ENCODE measurements around the gene UBE2L3. TPM values are rescaled to one million over a fixed set of nuclear protein-coding genes. Genes with fewer than 3 reads are reported as not detected.
"Not testable (repeated sequence)": the region's sequence is repeated elsewhere in the genome, so short reads cannot be mapped to it uniquely, and the experiment has no call there.

The UBE2L3 gene
- total and polyA plus RNA-seq, 8 donors: 43.3 to 55.7 (median 48.1) TPM

DNA sequence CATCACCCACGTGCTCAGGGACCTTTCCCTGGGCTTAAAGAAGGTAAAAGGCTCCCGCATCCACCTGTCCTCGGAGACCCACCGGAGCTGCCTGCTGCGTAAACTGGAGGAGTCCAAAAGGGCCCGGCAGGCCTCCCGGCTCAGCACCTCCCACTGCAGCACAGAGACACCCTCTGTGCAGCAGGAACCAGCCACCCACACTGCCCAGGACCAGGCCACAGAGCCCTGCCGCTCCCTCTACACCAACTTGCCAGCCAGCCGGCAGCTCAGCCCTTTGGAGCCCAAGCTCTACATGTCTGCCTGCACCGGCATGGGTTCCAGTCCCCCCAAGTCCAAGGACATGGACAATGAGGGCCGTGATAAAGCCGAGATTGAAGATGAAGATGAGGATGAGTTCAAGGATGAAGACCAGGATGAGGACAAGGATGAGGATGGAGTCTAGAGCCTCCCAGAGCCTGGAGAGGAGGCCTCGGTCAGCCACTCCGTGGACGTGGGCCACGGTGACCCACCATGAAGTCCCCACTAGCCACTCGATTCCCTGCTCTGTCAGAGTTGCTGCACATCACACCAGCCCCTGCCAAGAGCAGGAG is 69.2 kb downstream of the UBE2L3 start:
- no peak overlapping the region for H3K27ac ChIP-seq
- intact Hi-C loops (cut with DNase I): no loop called here
- no peak for TF ChIP-seq CTCF (IDR thresholded peaks at IDR 0.05)
- no peaks in the 10 kb centered on the region for H3K27me3 ChIP-seq
- no peak overlapping the region for H3K4me3 ChIP-seq
- no peaks in the 10 kb centered on the region for H3K9me3 ChIP-seq
- H3K36me3 ChIP-seq: no peaks in the 10 kb centered on the region
- ATAC-seq (no peak), DNase-seq (peak in 1 of 4 donors; percentile 46)
- H3K4me1 ChIP-seq: peaks cover 0 to 9% of the 10 kb centered on the region in 2 donors

DNA sequence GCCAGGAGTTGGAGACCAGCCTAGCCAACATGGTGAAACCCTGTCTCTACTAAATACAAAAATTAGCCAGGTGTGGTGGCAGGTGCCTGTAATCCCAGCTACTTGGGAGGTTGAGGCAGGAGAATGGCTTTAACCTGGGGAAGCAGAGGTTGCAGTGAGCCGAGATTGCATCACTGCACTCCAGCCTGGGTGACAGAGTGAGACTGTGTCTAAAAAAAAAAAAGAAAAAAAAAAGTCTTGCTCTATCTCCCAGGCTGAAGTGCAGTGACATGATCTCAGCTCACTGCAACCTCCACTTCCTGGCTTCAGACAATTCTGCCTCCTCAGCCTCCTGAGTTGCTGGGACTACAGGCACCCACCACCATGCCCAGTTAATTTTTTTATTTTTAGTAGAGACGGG is 69.9 kb downstream of the UBE2L3 start:
- H3K27me3 ChIP-seq; H3K27ac ChIP-seq; H3K4me3 ChIP-seq; H3K36me3 ChIP-seq; H3K9me3 ChIP-seq; H3K4me1 ChIP-seq; intact Hi-C loops (cut with DNase I); ATAC-seq: not testable (repeated sequence)
- peak in 1 of 4 donors; percentile 8 for DNase-seq

DNA sequence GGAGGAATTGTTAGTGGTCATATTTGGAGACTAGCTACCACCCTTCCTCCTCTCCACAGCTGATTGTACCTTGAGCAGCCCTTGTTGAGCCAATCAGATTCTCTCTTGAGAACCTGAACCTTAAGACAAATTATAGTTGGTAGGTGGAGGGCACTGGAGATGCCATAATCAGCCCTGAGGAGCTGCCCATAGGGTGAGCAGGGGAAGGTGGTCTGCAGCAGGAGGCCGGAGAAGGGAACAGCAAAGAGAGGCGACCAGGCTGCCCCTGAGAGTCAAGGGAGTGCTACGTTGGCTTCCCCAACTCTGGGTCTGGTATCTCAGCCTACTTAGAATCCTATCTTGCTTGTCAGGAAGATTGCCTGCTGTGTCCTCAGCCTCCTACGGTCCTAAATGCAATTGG is 71.8 kb downstream of the UBE2L3 start:
- Histone ChIP-seq H3K4me3 (no peak overlapping the region), H3K4me1 (peaks cover 7 to 26% of the 10 kb centered on the region in 2 donors), H3K27ac (no peak overlapping the region), H3K36me3 (peaks cover 0 to 10% of the 10 kb centered on the region in 2 donors), H3K9me3 (no peaks in the 10 kb centered on the region), H3K27me3 (no peaks in the 10 kb centered on the region)
- ATAC-seq (no peak), DNase-seq (no peak)
- no peak for TF ChIP-seq CTCF (IDR thresholded peaks at IDR 0.05)
- intact Hi-C loops (cut with DNase I): no loop called here

DNA sequence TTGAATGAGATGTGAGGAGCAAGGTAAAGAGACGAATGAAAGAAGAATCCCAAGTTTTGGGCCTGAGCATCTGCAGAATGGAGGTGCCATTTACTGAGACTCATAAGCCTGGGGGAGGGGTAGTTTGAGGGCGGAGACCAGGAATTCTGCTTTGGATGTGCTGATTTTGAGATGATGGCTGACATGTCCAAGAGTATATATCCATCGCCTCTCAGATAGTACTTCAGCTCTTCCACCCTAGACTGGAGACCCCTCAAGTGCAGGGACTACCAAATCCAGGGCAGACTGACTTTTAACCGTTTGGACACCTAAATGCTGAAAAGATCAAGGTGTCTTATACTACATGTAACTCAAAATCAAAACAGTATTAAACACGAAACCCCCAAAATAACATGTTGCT is 73.3 kb downstream of the UBE2L3 start:
- DNase-seq (no peak), ATAC-seq (no peak)
- intact Hi-C loops (cut with DNase I): no loop called here
- Histone ChIP-seq H3K27ac (no peak overlapping the region), H3K27me3 (no peaks in the 10 kb centered on the region), H3K36me3 (peaks cover 0 to 24% of the 10 kb centered on the region in 2 donors), H3K4me3 (no peak overlapping the region), H3K4me1 (peaks cover 7 to 26% of the 10 kb centered on the region in 2 donors), H3K9me3 (no peaks in the 10 kb centered on the region)
- no peak for TF ChIP-seq CTCF (IDR thresholded peaks at IDR 0.05)

DNA sequence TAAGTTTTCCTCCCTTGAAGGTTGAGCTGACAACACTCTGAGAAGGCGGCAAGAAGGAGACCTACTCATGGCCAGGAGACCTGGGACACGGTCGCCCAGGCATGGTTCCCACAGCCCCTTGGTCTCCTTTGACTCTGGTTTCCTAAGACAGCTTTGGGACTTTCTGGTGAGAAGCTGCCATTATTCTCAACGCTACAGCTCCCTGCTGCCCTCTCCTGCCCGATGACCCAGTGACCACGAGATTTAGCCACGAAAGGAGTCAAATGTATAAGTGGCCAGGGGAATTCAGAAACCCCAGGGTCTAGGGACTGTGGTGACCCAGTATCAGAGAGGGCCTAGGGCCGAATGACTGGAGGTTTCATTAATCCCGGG is 73.9 kb downstream of the UBE2L3 start:
- Histone ChIP-seq H3K4me1 (peaks cover 7 to 30% of the 10 kb centered on the region in 2 donors), H3K36me3 (peaks cover 0 to 30% of the 10 kb centered on the region in 2 donors), H3K27ac (peak overlapping the region in 1 of 2 donors; percentile 81), H3K27me3 (no peaks in the 10 kb centered on the region), H3K4me3 (peak overlapping the region; percentile 53 to 83), H3K9me3 (no peaks in the 10 kb centered on the region)
- TF ChIP-seq CTCF (IDR thresholded peaks at IDR 0.05): peak in 1 of 2 donors; percentile 32
- intact Hi-C loops (cut with DNase I): no loop called here
- DNase-seq: no peak
- ATAC-seq: peak; percentile 61
